ENCODE measurements around the gene THPO. TPM values are rescaled to one million over a fixed set of nuclear protein-coding genes. Genes with fewer than 3 reads are reported as not detected.
A peak's percentile ranks its signal among the peaks of the same experiment; 100 is the strongest.

The THPO gene
- total RNA-seq, 1 donor from 2014 or later: under 0.01 TPM

DNA sequence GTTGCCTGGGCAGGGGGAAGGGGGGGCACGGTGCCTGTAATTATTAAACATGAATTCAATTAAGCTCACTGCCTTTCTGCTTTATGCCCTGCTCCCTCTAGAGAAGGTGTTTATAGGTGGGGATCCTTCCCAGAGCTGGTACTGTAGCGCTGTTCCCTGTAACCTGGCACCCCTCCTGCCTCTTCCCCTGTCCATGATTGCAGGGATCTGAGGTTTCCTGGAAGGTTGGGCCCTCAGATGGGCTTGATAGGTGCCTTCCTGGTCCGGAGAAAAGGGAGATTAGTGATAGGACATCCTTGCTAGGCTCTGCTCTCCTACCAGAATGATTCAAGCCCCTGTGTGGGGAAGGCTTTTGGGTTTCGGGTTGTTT, 42.7 kb downstream of the THPO start:
- DNase-seq (ENCODE audit: low read depth in 2 of 2): no peak

DNA sequence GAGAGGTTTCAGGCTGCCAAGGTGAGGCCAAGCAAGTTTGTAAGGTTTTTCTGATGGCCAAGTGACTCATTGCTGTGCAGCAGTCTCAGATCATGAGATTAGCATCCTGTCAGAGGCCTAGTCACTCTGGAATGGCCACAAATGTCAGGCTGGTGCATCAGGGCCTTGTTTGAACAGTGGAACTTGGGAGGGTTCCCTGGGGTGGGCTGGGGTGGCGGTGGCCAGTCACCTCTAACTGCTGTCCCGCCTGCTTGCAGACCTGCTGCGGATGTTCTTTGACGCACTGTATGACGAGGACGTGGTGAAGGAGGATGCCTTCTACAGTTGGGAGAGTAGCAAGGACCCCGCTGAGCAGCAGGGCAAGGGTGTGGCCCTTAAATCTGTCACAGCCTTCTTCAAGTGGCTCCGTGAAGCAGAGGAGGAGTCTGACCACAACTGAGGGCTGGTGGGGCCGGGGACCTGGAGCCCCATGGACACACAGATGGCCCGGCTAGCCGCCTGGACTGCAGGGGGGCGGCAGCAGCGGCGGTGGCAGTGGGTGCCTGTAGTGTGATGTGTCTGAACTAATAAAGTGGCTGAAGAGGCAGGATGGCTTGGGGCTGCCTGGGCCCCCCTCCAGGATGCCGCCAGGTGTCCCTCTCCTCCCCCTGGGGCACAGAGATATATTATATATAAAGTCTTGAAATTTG, 43.4 kb downstream of the THPO start:
- DNase-seq (ENCODE audit: low read depth in 2 of 2): peak in 1 of 2 donors; percentile 79

DNA sequence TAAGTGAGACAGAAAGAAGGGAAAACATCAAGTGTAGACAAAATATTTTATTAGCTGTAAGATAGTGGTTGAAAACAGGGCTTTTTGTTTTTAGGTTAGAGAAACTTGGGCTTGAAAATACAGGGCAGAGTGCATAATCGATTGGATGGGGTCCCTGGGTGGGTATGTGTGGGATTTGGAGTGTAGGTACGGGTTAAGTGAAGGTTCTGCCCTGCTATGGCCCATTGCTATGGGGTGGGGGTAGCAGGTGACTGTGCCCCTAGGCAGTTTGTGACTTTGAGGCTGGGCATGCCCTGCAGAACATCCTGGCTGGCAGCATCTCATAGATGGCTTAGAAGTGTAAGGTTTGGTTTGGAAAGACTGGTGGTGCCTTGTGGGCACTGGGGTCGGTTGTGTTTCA, 44.3 kb downstream of the THPO start:
- no peak for DNase-seq (ENCODE audit: low read depth in 2 of 2)

DNA sequence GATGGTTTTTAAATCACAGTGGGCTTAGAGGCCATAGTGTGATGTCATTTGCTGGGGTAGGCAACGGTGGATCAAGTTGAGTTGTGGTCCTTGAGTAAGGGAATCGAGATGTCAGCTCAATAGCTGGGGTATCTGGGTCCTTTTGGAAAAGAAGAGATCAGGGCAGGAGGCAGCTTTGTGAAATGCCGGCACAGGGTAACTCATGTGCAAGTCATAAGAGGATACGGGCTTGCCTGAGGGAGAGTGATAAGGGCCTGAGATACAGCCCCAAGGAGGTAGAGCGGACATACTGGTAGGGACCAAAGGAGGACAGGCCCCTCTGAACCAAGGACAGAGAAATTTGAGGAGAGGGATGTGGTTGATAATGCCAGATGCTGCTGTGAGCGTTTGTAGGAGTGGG, 44.8 kb downstream of the THPO start:
- DNase-seq (ENCODE audit: low read depth in 2 of 2): no peak

DNA sequence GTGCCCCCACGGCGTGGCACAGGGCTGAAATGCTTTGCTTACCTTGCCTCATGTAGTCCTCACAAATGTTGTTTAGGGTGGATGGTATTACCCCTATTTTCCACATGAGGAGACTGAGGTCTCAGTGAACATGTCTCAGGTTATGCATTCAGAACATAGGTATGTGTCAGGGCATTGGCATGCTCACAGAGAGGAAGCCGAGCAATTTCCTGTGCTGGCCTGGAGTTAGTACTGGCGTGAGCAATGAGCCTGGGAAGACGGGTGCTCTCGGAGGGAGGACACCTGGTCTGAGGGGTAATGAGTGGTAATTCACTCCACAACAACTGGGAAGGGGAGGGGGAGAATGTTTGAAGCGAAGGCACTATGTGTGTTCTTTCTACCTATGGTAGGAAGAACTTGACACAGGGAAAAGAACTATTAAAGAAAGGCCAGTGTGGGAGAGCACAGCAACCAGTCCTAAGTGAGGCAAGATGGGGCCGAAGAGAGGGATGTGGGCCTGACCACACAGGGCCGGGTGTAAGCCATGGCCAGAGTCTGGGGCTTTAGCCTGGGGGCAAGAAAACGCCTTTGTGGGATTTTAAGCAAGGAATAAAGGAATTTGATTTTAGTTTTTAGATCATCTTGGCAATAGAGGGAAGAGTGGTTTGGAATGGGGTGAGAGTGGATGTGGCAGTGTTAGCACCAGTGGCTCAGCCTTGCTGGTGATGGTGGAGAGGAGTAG, 45.5 kb downstream of the THPO start:
- peak; percentile 76 to 97 for DNase-seq (ENCODE audit: low read depth in 2 of 2)

DNA sequence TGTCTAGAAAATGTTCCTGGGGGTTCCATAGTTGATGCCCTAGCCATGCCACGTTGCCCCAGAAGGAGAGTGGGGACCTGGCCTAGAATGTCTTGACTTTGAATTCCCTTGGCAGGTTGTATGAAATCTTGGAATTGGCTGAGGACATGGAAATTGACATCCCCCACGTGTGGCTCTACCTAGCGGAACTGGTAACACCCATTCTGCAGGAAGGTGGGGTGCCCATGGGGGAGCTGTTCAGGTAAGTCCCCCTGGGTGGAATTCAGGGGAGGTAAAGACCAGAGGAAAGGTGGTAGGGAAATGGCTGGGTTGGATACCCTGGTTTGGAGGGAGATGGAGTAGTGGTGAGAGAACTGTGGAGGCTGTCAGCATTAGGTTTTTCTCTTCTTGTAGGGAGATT, 49.5 kb downstream of the THPO start:
- DNase-seq (ENCODE audit: low read depth in 2 of 2): no peak

DNA sequence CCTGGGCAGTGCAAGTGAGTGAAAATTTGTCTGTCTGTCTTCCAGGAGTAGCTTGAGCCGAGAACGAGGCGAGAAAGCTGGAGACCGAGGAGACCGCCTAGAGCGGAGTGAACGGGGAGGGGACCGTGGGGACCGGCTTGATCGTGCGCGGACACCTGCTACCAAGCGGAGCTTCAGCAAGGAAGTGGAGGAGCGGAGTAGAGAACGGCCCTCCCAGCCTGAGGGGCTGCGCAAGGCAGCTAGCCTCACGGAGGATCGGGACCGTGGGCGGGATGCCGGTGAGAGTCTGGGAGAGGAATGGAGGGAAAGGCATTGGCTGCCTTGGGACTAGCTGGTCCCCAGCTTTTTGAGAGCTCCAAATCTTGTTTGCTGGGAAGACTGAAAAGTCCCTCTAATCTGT, 50.8 kb downstream of the THPO start:
- no peak for DNase-seq (ENCODE audit: low read depth in 2 of 2)

DNA sequence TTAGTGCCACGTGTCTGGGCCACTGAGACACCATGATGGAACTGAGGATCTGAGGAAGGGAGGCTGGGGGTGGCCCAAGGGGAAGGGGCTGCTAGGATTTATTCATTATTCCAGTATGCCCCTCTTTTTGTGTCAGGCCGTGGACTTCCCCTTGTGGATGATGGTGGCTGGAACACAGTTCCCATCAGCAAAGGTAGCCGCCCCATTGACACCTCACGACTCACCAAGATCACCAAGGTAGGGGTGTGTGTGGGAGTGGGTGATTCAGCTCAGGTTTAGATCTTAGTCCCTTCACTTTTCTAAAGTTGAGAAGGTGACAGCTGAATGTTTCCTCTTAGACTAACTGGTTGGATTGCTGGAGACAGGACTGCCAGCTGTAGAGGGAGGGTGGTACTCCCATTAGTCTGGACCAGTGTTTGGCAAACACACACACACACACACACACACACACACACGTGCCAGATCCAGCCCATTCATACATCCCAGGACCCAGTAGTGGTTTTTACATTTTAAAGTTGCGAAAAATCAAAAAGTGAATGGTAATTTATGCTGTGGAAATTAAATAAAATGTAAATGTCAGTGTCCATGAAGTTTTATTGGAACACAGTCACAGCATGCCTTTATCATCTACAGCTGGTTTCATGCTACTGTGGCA, 52.2 kb downstream of the THPO start:
- no peak for DNase-seq (ENCODE audit: low read depth in 2 of 2)

DNA sequence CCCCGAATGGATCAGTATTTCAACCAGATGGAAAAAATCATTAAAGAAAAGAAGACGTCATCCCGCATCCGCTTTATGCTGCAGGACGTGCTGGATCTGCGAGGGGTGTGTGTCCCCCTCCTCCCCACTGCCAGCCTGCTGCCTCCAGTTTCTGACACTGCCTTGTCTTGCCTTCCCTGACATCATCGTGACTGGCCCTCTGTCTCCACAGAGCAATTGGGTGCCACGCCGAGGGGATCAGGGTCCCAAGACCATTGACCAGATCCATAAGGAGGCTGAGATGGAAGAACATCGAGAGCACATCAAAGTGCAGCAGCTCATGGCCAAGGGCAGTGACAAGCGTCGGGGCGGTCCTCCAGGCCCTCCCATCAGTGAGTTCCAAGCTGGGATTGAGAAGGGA, 52.7 kb downstream of the THPO start:
- no peak for DNase-seq (ENCODE audit: low read depth in 2 of 2)

DNA sequence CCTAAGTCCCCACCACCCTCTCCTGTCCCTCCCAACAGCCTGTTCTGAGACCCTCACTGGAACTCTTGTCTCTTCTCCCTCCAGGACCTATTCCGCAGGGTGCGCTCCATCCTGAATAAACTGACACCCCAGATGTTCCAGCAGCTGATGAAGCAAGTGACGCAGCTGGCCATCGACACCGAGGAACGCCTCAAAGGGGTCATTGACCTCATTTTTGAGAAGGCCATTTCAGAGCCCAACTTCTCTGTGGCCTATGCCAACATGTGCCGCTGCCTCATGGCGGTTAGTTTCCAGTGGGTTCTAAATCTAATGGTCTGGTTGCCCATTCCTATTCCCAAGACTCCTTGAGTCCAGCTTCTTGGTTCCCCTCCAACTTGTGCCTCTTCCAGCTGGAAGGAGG, 54.3 kb downstream of the THPO start:
- no peak for DNase-seq (ENCODE audit: low read depth in 2 of 2)

DNA sequence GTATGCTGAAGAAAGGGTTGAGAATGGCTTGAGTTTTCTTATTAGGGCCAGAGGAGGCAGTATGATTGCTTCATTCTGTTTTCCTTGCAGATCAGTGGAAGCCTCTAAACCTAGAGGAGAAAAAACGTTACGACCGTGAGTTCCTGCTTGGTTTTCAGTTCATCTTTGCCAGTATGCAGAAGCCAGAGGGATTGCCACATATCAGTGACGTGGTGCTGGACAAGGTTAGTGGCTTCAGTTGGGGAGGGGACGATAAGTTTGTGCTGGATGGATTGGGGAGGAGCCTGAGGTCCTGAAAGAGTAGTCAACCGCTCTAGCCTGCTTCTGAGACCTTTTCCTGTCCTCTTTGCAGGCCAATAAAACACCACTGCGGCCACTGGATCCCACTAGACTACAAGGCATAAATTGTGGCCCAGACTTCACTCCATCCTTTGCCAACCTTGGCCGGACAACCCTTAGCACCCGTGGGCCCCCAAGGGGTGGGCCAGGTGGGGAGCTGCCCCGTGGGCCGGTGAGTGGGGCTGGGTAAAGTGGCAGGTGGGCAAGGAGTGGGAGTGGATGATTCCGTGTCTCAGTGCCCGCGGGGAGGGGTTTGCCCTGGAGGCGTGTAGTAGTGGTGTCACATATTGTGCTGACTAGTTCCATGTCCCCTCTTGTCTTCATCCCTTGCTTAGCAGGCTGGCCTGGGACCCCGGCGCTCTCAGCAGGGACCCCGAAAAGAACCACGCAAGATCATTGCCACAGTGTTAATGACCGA, 55.1 kb downstream of the THPO start:
- DNase-seq (ENCODE audit: low read depth in 2 of 2): no peak

Other genes with a start within 250 kb of the THPO start
- gene EIF2B5, start 242.8 kb downstream of the THPO start, total RNA-seq: 31.5 and 38.3 TPM in 2 replicates
- gene DVL3, start 222.8 kb downstream of the THPO start, total RNA-seq: 13.9 and 28.1 TPM in 2 replicates
- gene AP2M1, start 203.4 kb downstream of the THPO start, total RNA-seq: 379 and 607 TPM in 2 replicates
- gene ABCF3, start 192.0 kb downstream of the THPO start, total RNA-seq: 45.7 and 73.1 TPM in 2 replicates
- not detected in 2 replicates for gene VWA5B2, start 148.6 kb downstream of the THPO start, total RNA-seq
- 20.5 and 25.0 TPM in 2 replicates for gene ALG3, start 129.2 kb downstream of the THPO start, total RNA-seq
- gene EEF1AKMT4, start 128.5 kb downstream of the THPO start, total RNA-seq: 3.5 and 4.7 TPM in 2 replicates
- gene CAMK2N2, start 116.7 kb downstream of the THPO start, total RNA-seq: not detected in 2 replicates
- not detected in 2 replicates for gene ECE2, start 102.2 kb downstream of the THPO start, total RNA-seq
- 428 and 463 TPM in 2 replicates for gene PSMD2, start 79.0 kb downstream of the THPO start, total RNA-seq
- 212 and 278 TPM in 2 replicates for gene EIF4G1, start 63.6 kb downstream of the THPO start, total RNA-seq
- 25.2 and 43.9 TPM in 2 replicates for gene FAM131A, start 40.6 kb downstream of the THPO start, total RNA-seq
- 2.1 and 2.3 TPM in 2 replicates for gene CLCN2, start 16.6 kb downstream of the THPO start, total RNA-seq
- gene POLR2H, start 16.5 kb downstream of the THPO start, total RNA-seq: 82.8 and 89.1 TPM in 2 replicates
- 0.63 and 0.77 TPM in 2 replicates for gene CHRD, start 1.8 kb upstream of the THPO start, total RNA-seq
- gene EPHB3, start 183.6 kb upstream of the THPO start, total RNA-seq: 0.13 and 0.25 TPM in 2 replicates